Body of pancreas (tissue), 4 donors: Measurements from ENCODE around the gene TEX2. TPM values are rescaled to one million over a fixed set of nuclear protein-coding genes. Genes with fewer than 3 reads are reported as not detected.
"Not testable (repeated sequence)": the region's sequence is repeated elsewhere in the genome, so short reads cannot be mapped to it uniquely, and the experiment has no call there.

Source experiments
- ATAC-seq: fragments of 150-250 bp; one replicate; pipeline ENCODE4 v1.9.1; 2016
- DNase-seq, 4 donors: peaks; one replicate each; pipeline ENCODE4 v3.0.0-alpha.2; 2019
- H3K27ac ChIP-seq, 4 donors: fragments of 200-600 bp; sonication (generic); 1 replicate in 3 of 4; 2 replicates in 1 of 4; pipeline versions ENCODE4 v1.5.1 to v1.6.1; 2016 to 2019; ENCODE audit warnings: mild to moderate bottlenecking in 1 of 4, mixed read lengths in 1 of 4, moderate library complexity in 1 of 4
- H3K27me3 ChIP-seq, 2 donors: fragments of 200-600 bp; sonication (generic); one replicate each; pipeline ENCODE4 v1.6.0; 2016; ENCODE audit warnings: mild to moderate bottlenecking in 1 of 2
- H3K36me3 ChIP-seq, 2 donors: fragments of 200-600 bp; sonication (generic); replicated peaks in 1 of 2; 2 replicates each; pipeline ENCODE4 v1.5.1; 2016; ENCODE audit warnings: low read depth in 2 of 2; ENCODE audit not compliant: insufficient read depth in 1 of 2
- H3K4me1 ChIP-seq: fragments of 200-600 bp; sonication (generic); one replicate; pipeline ENCODE4 v1.6.0; 2016
- H3K4me3 ChIP-seq, 2 donors: fragments of 200-600 bp; sonication (generic); 1 replicate in 1 of 2; 2 replicates in 1 of 2; pipeline ENCODE4 v1.5.1; 2016 to 2019
- H3K9me3 ChIP-seq, 3 donors: fragments of 200-600 bp; sonication (generic); 1 replicate in 2 of 3; 2 replicates in 1 of 3; pipeline ENCODE4 v1.5.1; 2016
- CTCF ChIP-seq, 7 experiments: fragments of 450-650 bp in 4 of 7; fragments of 200-600 bp in 3 of 7; sonication (generic) in 3 of 7; IDR thresholded peaks; one replicate each; pipeline ENCODE4 v1.5.1; 2016 to 2019; ENCODE audit warnings: antibody characterized with exemption in 7 of 7
- POLR2A ChIP-seq, 3 donors: fragments of 450-650 bp; IDR thresholded peaks; one replicate each; pipeline ENCODE4 v1.6.1; 2016; ENCODE audit warnings: antibody characterized with exemption in 3 of 3, mild to moderate bottlenecking in 2 of 3
- WGBS, 2 donors: methylation state at CpG; one replicate each; pipeline ENCODE4 v1.1.5; 2017; 5-methylcytosine and 5-hydroxymethylcytosine counted together
- intact Hi-C: fragments of 100-400 bp; cut with DNase I; formaldehyde crosslinking; loops from one replicate; pipeline ENCODE4 v1.15.1; 2023
- total RNA-seq, 2 donors: library from RNA; depleted of rRNA; stranded (reverse); fragments of >200 nt; gene quantifications; one replicate each; pipeline ENCODE4 v1.1.0, GENCODE V29; 2016

The TEX2 gene
- total RNA-seq, 2 donors from 2014 or later, result 36.1 to 82.1 TPM

GRCh38 chr17:64126918-64127317, 136.1 kb downstream of the TEX2 start:
- H3K4me3 ChIP-seq, result no peak overlapping the region
- TF ChIP-seq POLR2A (IDR thresholded peaks at IDR 0.05) (no peak), CTCF (IDR thresholded peaks at IDR 0.05) (no peak)
- ATAC-seq (no peak), DNase-seq (no peak)
- WGBS, 2 donors, result 38% methylated on average over 1 of the region's 1 CpG
- no peaks in the 10 kb centered on the region for H3K9me3 ChIP-seq
- peaks cover 50% of the 10 kb centered on the region for H3K4me1 ChIP-seq
- no peaks in the 10 kb centered on the region for H3K27me3 ChIP-seq
- intact Hi-C loops, result no loop called here
- H3K27ac ChIP-seq, result peak overlapping the region in 3 of 4 donors; percentile 3 to 99 (median 98)
- H3K36me3 ChIP-seq, result no peaks in the 10 kb centered on the region

GRCh38 chr17:64125937-64126336, 137.1 kb downstream of the TEX2 start:
- H3K36me3 ChIP-seq, result no peaks in the 10 kb centered on the region
- intact Hi-C loops, result no loop called here
- H3K4me1 ChIP-seq, result peaks cover 60% of the 10 kb centered on the region
- H3K9me3 ChIP-seq, result no peaks in the 10 kb centered on the region
- TF ChIP-seq CTCF (IDR thresholded peaks at IDR 0.05) (no peak), POLR2A (IDR thresholded peaks at IDR 0.05) (no peak)
- no peak for DNase-seq
- ATAC-seq, result no peak
- H3K4me3 ChIP-seq, result no peak overlapping the region
- H3K27me3 ChIP-seq, result no peaks in the 10 kb centered on the region
- 44 to 51% methylated on average over 3 of the region's 3 CpGs for WGBS, 2 donors
- H3K27ac ChIP-seq, result peak overlapping the region in 1 of 4 donors; percentile 99

GRCh38 chr17:64124609-64125008, 138.5 kb downstream of the TEX2 start:
- Histone ChIP-seq H3K27ac (no peak overlapping the region), H3K36me3 (no peaks in the 10 kb centered on the region), H3K9me3 (no peaks in the 10 kb centered on the region), H3K27me3 (no peaks in the 10 kb centered on the region), H3K4me1 (peaks cover 67% of the 10 kb centered on the region), H3K4me3 (no peak overlapping the region)
- ATAC-seq, result no peak
- TF ChIP-seq CTCF (IDR thresholded peaks at IDR 0.05), result no peak
- no peak for TF ChIP-seq POLR2A (IDR thresholded peaks at IDR 0.05)
- DNase-seq, result no peak
- 81 to 90% methylated on average over 3 of the region's 3 CpGs for WGBS, 2 donors
- intact Hi-C loops, result loop anchor here (5.0 kb wide), 1 partner anchor 62 kb away; no protein-coding TSS in a partner anchor

- intact Hi-C loops, result loop anchor here (5.0 kb wide), 1 partner anchor 61 kb away; no protein-coding TSS in a partner anchor
- Histone ChIP-seq H3K4me3 (no peak overlapping the region), H3K9me3 (no peaks in the 10 kb centered on the region), H3K4me1 (peaks cover 78% of the 10 kb centered on the region), H3K36me3 (no peaks in the 10 kb centered on the region), H3K27ac (no peak overlapping the region), H3K27me3 (no peaks in the 10 kb centered on the region)
- 58% methylated on average over 4 of the region's 4 CpGs for WGBS, 2 donors
- DNase-seq, result no peak
- no peak for ATAC-seq
- no peak for TF ChIP-seq POLR2A (IDR thresholded peaks at IDR 0.05)
- TF ChIP-seq CTCF (IDR thresholded peaks at IDR 0.05), result no peak
Measured at GRCh38 chr17:64123114-64123513, 139.9 kb downstream of the TEX2 start.

- not testable (repeated sequence) for H3K27me3 ChIP-seq, H3K9me3 ChIP-seq, H3K36me3 ChIP-seq, H3K4me3 ChIP-seq, ATAC-seq
- intact Hi-C loops, result loop anchor here (5.0 kb wide), 1 partner anchor 59 kb away; no protein-coding TSS in a partner anchor
- 77 to 82% methylated on average over 13 of the region's 13 CpGs for WGBS, 2 donors
- peaks cover 80% of the 10 kb centered on the region for H3K4me1 ChIP-seq
- peak overlapping the region in 2 of 4 donors; percentile 37 to 47 for H3K27ac ChIP-seq
- DNase-seq, result peak in 1 of 4 donors; percentile 40
Measured at GRCh38 chr17:64120972-64121786, 141.9 kb downstream of the TEX2 start.
